C1 segment of cervical spinal cord (tissue), 14 donors: Measurements from ENCODE around the gene PDCD2L.
"Not testable (repeated sequence)": the region's sequence is repeated elsewhere in the genome, so short reads cannot be mapped to it uniquely, and the experiment has no call there.

Source experiments
- DNase-seq, 14 donors: peaks; one replicate each; lab custom pipeline; 2025; lab: John Stamatoyannopoulos, UW

PDCD2L gene

GRCh38 chr19:34373601-34374288 is 30.5 kb upstream of the PDCD2L start:
- DNase-seq = no peak

GRCh38 chr19:34375598-34375997 is 28.6 kb upstream of the PDCD2L start:
- DNase-seq = no peak

GRCh38 chr19:34380639-34381241 is 23.5 kb upstream of the PDCD2L start:
- DNase-seq = no peak

- DNase-seq = no peak
Measured at GRCh38 chr19:34381399-34382251, 22.6 kb upstream of the PDCD2L start.

GRCh38 chr19:34382471-34382870 is 21.7 kb upstream of the PDCD2L start:
- DNase-seq = no peak

- no peak for DNase-seq
Measured at GRCh38 chr19:34383599-34383998, 20.6 kb upstream of the PDCD2L start.

- DNase-seq = no peak
Measured at GRCh38 chr19:34386645-34387445, 17.4 kb upstream of the PDCD2L start.

- no peak for DNase-seq
Measured at GRCh38 chr19:34387446-34387810, 16.8 kb upstream of the PDCD2L start.

GRCh38 chr19:34388745-34389144 is 15.5 kb upstream of the PDCD2L start:
- not testable (repeated sequence) for DNase-seq

GRCh38 chr19:34391813-34392212 is 12.4 kb upstream of the PDCD2L start:
- no peak for DNase-seq

- no peak for DNase-seq
Measured at GRCh38 chr19:34393031-34393430, 11.2 kb upstream of the PDCD2L start.

GRCh38 chr19:34393629-34394028 is 10.6 kb upstream of the PDCD2L start:
- DNase-seq = no peak

- DNase-seq = no peak
Measured at GRCh38 chr19:34397853-34398252, 6.3 kb upstream of the PDCD2L start.

GRCh38 chr19:34399886-34400285 is 4.3 kb upstream of the PDCD2L start:
- no peak for DNase-seq

GRCh38 chr19:34400844-34401243 is 3.4 kb upstream of the PDCD2L start:
- DNase-seq = not testable (repeated sequence)

GRCh38 chr19:34402074-34402600 is 2.1 kb upstream of the PDCD2L start:
- no peak for DNase-seq

- DNase-seq = no peak
Measured at GRCh38 chr19:34403784-34404108, 453 bp upstream of the PDCD2L start.

- no peak for DNase-seq
Measured at GRCh38 chr19:34405892-34406660, 1.9 kb downstream of the PDCD2L start.

- DNase-seq = no peak
Measured at GRCh38 chr19:34408411-34408810, 4.2 kb downstream of the PDCD2L start.

GRCh38 chr19:34409189-34410164 is 5.3 kb downstream of the PDCD2L start:
- DNase-seq = peak in 1 of 14 donors; percentile 0
